Activated CD4-positive, alpha-beta T cell treated with anti-CD3 and anti-CD28 coated beads, Interleukin-2, amount 50 U/mL, for 4 hours (primary cell): ENCODE results near the gene CDC42EP3.

ENCODE experiments used
- DNase-seq, 2 experiments: peaks; one replicate each; pipeline ENCODE4 v3.0.0-alpha.2; 2020

Gene CDC42EP3

DNA sequence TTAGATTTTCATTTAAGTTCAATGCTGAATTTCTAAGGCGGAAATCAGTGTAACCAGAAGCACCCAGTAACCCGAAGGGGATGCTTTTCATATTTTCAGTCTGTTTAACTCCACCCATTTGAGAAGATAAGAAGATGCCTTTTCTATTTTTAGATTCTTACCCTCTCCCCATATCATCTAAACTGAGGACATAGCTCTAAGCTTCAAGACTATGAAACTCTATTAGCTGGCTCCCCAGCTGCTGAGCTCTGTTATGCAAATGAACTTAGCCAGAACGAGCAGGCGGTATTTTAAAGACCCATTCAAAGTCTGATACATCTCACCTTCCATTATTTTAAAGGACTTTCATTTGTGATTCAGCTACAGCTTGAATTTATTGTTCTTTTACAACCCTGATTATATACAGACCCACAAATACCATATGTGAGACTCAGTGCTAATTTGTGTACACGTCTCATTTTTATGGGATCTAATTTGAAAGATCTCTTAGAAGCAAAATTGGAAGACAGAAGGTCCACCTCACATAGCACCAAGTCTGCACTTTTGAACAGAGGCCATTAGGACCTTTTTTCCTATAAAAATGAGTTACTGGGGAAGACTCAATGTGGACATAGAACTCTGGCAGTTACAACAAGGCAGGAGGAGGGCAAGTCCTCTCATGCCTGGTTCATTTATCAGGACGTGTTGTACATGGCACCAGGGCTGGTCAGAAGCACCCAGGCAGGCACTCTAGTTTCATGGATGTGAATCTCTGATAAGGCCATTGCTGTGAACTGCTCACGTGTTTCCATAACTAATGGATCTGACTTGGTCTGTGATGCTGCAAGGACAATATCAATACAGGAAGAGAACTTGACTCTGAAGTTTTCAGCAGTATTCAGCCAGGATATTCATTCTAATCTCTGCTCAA, 16.3 kb downstream of the CDC42EP3 start:
- DNase-seq: no peak

DNA sequence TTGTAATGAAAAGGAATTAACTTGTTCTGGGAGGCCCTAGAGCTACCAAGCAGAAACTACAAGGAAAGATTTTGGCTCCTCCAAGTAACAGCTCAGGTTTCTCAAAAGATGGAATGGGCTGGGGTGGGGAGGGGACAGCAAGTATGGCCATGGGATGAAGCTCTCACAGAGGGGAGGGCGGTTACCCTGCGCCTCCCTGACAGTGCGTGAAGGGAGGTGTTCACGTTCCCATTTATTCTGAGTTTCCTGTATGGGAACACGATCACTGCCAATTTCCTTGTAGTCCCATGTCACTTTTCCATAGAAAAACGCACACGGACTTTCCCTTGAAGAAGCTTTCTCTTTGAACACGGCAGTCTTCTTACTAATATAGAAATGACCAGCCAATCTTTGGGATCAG, 17.0 kb downstream of the CDC42EP3 start:
- no peak for DNase-seq

DNA sequence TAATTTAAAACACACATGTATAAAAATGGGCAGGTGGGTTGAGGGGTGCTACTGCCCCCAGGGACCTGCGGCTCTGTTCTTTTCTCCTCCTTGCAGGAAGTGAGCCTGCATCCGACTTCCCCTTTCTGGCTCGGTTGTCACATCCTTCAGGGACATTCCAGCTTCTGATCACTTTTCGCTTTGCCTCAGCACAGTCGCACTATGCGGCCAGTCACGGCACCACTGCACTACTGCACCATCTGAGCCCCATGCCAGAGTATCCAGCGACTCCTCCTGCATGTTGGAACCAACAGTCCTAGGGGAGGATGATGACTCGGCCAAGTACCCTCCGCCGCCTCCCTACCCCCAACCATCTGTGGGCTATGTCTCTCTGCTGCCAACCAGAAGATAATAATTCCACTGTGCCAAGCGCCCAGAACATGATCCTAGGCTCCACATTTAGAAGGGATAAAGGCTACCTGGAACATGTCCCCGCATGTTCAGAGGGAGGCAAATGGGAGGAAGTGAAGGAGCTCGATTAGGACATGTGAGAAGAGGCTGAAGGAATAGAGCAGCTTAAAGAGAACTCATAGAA, 17.6 kb downstream of the CDC42EP3 start:
- no peak for DNase-seq

DNA sequence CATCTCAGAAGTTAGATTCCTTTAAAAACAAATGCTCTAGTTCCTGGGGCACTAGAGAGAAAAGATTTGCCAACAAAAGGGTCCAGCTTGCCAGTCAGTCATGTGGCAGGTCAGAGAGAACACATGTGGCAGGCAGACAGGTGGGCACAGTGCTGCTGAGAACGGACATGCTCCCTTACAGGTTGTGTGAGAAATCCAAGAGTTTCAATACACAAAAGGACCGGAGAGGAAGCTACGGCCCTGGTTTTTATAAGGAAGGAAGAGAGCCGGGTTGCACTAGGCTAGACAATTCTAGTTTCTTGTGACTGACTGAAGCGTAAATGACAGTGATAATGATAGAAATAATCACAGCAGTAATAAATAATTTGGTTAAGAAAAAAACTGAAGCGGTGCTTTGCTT, 18.3 kb downstream of the CDC42EP3 start:
- DNase-seq: no peak

DNA sequence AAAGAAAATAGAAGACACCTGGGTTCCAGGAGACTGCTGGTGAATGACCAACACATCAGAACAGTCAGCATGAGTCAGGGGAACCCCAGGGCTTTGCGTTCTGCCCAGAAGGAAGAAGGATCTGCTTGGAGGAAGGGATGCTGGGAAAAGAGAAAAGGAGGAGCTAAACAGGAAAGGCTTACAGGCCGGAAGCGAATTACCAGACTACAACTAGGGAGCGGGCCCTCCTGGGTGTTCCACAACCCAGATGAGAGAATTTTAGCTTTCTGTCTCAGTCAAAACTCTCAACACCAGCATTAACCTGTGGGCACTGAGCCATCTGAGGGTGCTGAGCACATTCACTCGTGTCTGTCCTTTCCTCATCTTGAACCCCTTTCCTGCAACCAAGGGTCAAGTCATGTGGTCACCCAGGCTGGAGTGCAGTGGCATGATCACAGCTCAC, 19.2 kb downstream of the CDC42EP3 start:
- no peak for DNase-seq

DNA sequence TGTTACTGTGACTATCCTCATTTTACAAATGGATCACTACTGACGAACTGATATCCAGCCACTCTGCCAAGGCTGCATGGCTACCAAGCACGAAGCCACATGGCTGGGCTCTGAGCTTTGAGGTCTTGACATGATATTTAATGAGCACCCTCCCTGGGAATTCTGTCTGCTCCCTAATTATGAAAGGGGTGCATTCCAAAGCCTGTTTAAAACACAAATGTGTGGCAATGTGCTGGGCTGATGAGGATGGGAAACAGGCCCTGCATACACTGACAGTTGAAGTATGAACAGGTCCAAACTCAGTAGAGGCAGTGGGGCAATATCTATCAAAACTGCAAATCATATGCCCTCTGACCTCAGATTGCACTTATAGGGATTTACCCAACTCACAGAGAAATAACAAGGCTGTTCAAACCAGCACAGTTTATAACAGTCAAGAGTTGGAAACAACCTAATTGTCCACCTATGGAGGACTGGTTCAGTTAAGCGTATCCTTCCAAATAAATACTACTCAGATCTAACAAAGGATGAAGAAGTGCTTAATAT, 20.8 kb downstream of the CDC42EP3 start:
- DNase-seq: no peak

DNA sequence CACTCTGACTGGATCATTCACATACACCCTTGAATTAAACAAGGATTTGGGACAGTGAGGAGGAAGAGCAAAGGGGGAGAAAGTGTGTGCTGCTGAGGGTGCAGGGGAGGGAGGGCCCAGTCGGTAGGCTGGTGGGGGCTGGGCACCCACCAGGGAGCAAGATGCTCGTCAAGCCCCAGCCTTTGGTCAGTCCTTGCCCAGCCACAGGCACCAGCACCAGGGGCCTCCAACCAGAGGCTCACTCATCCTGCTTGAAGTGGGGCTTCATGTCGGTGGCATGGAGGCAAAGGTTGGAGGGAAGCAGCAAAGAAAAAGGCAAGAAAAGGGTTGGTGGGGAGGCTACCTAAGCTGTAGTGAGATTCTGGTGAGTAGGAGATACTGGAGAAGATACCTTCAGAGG, 21.9 kb downstream of the CDC42EP3 start:
- no peak for DNase-seq

DNA sequence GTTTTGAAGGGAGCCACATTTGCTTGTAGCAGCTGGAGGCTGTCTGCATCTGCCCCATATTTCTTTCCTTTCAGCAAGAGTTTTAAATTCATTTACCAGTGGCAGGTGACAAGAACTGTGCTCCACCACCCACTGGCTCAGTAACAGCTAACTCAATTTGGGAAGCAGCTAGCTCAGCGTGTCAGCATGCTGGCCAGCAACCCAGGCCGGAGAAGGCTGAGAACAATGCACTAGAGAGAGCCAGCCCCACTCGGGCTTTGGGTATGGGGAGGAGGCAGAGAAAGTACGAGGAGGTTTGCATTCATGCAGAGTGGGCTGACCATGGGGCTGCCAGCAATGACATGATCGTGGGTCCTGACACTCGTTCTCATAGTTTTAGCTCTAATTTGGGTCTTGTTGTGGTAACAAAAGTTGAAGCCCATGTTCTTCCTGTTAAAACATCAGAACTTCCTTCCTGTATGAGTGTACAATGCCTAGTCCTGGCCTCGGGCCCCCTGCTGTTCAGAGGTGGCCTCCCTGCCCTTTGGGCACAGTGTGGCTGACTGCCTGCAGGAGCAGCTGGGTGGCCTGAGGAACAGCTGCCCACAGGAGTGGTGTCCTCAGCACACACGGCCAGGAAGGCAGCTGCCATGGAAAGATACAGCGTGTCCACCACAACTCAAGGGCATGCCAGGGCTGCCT, 23.0 kb downstream of the CDC42EP3 start:
- peak in 1 of 2 experiments; percentile 28 for DNase-seq

DNA sequence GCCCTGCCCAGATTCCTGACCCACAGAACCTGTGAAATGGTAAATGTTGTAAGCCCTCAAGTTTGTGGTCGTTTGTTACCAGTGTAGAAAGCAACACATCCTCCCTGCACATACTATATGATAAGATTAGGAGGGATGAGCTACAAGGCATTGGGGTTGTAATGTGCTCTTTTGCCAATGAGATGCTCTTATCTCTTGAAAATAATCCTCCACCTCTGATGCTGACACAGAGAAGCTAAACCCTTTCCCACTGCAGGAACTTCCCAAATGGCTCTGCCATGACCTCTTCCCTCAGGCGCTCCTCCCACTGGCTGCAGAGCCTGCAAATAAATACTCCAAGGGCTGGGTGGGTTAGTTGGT, 23.5 kb downstream of the CDC42EP3 start:
- DNase-seq: no peak

DNA sequence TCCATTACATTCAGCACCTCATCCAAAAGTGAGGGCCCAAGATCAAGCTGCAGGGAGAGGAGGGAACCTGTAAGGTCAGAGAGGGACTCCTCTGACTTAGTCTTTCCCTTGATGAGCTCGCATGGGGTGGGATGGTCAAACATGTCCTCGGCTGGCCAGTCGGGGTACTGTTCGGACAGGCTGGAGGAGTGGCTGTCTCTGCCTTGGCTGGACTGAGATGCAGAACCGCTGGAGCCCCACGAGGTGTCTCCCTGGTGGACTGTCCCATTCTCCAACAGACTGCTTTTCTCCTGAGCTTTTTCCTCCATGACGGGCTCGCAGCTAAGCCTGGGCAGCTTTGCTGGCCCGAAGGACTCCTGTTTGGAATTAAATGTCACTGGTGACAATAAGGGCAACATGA, 25.6 kb downstream of the CDC42EP3 start:
- no peak for DNase-seq

DNA sequence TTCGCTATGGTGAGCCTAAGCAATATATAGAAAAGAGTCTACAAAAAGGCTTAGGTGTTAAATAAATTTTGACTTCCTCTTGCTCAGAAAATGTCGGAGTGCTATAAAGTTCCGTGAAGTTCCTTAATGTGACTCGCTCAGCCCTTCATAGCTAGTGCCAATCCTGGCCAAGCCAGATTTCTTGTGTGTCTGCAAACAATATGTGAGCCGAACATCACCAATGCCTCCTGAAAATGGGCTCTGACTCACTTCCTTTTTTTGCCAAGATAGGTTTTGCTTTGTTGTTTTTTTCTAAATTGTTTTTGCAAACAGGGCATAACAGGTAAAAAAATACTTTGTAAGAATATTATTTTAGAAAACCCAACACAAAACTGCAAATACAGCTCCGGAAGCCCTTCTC, 26.1 kb downstream of the CDC42EP3 start:
- DNase-seq: no peak

DNA sequence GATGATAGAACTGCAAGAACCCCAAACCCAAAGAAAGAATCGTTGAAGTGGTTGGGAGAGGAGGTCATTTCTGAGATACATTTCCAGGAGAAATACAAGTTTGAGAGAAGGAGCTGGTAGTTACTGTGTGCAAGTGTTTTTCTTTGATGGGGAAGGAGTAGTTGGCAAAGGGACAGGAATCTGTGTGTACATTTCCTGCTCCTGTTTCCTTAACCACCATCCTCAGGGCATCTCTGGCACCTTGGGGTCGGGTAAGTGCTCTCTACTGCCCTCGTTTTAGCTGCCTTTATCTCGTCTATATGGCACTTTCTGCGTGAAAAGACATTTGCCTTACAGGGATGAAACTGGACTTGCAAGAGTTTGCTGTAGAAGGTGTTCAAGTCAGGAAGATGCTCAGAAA, 27.3 kb downstream of the CDC42EP3 start:
- no peak for DNase-seq

DNA sequence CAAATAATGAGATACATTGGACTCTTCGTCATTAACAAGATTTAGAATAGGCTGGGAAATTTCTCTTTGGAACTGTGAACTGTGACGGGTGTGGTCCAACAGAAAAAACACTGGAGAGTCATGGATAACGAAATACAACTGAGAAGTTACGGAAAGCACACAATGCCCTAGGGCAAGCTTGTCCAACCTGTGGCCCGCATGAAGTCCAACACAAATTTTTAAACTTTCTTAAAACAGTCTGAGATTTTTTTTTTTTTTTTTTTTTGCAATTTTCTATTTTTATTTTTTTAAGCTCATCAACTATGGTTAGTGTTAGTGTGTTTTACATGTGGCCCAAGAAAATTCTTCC, 27.7 kb downstream of the CDC42EP3 start:
- no peak for DNase-seq

DNA sequence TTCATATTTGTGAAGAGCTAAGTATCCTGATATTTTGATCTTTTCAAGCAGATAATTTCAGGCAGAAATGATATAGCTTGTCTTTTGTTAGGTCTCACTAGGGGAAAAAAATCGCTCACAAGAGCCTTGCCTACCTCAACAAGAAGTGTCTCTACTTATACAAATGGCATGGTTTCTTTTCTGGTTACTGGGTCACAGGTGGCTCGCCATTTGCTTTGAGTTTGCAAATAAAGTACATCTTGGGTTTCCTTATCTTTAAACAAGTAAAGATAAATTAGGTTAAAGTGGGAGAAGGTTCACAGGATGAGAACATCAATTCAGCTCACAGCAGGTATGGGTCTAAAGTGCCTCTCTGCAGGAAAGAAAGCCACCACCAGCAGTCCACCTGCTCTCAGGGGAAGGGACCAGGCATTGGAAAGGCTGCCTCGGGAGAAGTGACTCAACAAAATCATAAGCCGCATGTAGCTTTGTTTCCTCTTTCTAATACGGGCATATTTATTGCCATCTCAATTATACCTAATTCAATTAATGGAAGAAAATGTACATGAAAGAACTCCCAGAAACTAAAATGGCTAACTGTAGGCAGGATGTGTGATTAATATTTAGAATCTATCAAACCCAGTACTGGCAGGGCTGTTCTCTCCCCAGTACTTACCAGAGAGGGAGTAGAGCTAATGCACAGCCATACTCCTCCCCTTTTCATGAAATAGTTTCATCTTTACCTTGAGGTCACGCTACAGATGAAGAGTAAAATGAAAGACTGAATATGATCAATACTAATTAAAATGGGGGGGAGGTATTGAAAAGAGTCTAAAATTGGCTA, 28.3 kb downstream of the CDC42EP3 start:
- DNase-seq: no peak

DNA sequence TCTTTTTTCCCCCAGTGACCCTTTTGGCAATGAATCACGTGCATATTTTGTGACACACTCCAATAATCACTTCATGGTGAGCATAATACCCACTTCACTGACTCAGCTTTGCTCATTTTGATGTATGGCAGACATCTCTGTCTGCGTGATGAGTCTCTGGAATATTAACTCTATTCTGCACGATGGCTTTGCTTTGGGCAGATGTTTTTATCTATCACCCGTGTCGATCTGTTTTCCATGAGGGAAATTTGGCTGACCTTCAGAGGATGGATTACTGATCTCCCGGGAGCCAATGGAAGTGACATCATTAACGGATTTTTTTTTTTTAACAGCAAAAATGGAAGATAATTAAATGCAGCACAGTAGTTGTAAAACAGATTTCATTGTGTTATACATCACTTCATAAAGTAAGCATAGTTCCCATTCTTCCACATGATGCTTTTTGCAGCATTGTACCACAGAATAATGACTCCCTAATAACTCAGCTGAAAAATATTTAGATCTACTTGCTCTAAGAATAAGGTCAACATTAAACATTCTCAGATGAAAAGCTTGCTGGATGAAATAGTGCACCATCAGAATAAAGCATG, 29.8 kb downstream of the CDC42EP3 start:
- no peak for DNase-seq

DNA sequence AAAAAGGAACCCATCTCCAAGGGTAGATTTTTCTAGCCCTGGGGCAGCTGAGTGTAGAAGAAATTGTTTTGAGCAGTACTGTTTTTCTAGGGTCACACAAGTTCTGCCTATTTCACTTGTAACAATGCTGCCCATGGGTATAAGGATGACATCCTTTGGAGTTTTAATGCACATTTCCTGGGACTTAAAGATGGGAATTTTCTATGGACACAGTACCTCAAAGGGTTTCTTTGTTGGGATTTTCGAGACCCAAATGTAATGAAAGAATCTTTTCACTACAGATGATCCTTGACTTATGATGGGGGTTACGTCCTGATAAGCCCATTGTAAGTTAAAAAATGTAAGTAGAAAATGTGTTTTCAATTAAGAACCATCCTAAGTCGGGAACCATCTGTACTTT, 31.8 kb downstream of the CDC42EP3 start:
- DNase-seq: no peak

DNA sequence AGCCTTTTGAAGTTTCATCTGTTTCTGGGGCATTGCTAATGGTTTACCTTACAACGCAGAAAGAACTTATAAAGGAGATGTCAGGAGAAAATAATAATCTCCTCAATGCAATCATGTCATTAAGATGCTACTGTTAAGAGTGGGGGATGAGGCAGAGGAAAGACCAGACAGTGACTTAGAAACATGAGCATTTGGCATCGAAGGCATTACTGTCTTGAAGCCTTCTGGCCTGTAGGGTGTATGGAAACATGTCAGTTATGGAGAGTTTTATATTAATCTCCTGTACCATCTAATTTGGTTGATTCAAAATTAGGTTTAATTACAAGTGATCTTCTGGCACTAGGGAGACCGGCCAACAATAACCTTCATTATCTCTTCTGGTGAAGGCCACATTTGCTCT, 32.5 kb downstream of the CDC42EP3 start:
- DNase-seq: no peak

DNA sequence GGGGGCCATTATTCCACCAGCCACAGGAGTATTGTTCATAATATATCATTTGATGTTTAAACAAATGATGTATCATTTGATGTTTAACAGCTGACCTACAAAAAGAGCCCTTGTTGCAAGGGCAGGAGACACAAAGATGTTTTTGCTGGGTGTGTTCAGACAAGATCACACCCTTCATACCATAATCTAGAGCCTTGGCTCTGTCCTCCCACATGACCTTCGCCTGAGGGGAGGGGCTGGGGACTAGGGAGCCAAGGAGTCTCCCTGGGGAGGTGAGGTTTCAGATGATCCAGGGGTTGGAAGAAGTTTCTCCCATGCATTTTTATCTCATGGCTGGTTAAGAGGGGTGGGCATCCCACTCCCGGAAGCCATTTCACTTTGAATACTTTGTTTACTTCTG, 33.5 kb downstream of the CDC42EP3 start:
- no peak for DNase-seq

DNA sequence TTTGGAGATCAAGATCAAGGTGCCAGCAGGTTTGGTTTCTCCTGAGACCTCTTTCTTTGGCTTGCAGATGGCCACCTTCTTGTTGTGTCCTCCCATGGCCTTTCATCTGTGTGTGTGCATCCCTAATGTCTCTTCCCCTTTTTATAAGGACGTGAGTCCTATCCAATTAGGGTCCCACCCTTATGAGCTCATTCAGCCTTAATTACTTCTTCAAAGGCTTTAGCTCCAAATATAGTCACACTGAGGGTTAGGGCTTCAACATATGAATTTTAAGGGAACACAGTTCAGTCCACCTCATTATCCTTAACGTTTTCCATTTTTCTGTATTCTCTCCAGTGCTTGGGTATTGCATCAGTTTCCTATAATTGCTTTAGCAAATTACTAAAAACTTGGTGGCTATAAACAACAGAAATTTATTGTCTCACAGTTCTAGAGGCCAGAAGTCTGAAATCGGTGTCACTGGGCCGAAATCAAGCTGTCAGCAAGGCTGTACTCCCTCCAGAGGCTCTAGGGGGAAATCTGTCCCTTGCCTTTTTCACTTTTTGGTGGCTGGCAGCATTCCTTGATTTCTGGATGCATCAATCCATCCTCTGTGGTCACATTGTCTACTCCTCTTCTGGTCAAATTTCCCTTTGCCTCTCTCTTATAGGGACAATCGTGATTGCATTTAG, 34.1 kb downstream of the CDC42EP3 start:
- DNase-seq: no peak

DNA sequence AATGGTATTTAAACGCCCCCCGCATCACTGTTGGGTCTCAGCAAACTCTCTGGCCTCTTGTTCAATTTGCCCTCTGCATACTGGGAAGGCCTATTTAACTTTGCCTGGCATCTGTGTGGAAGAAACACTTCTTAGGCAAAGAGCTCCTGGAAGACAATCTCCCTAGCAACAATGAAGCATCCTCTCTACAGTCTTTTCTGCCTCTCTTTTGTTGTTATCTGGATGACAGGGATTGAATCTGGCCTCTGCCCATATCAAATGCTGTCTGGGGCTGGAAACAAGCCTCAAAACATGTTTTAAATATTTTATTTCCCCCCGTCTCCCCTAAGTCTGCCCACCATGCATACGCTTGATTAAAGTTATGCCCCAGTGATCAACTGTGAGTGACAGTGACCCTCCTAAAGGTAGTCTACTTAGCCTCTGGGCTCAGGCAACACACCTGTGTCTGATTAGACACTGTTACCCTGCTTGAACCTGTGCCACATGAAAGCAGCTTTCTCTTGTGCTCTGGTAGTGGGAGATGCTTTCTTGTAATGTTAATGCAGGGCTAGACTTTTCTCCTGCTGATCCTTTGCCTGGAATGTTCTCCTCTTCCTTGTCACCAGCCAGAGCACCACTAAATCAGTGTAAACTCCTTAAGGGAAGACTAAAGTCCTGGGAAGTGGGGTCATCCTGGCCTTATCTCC, 34.9 kb downstream of the CDC42EP3 start:
- DNase-seq: no peak
